GM21390 (cell line): ENCODE results near the gene C9orf152.
A peak's percentile ranks its signal among the peaks of the same experiment; 100 is the strongest.
"Not testable (repeated sequence)": the region's sequence is repeated elsewhere in the genome, so short reads cannot be mapped to it uniquely, and the experiment has no call there.

Experiments used
- ATAC-seq: cut with Tn5 transposase; IDR thresholded peaks from one replicate; pipeline ENCODE4 v1.9.1; 2021; ENCODE audit not compliant: unreplicated experiment

C9orf152 gene, protein sequence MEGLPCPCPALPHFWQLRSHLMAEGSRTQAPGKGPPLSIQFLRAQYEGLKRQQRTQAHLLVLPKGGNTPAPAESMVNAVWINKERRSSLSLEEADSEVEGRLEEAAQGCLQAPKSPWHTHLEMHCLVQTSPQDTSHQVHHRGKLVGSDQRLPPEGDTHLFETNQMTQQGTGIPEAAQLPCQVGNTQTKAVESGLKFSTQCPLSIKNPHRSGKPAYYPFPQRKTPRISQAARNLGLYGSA

DNA sequence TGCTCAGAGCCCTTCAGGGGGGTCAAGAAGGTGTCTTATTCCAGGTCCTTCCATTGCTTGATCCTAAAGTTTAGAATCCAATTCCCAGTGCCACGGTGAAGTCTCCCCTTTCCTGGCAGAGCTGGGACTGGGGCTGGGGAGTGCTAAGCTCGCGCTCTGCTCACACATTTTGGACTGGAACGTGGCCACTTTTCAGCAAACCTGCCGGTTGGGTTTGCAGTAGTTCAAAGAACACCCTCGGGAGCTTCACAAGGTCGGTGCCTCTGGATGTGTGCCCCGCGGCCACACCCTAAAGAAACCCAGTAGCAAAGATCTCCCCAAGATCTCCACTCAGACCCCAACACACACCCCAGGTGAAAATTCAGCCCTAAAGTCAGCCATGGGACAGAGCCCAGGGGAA lies at the start of gene C9orf152:
TSS of gene C9orf152 (minus strand) at position 129 of the 400 bp plus-strand sequence. CDS start 580 bp downstream, outside the sequence.
- ATAC-seq, result no peak

DNA sequence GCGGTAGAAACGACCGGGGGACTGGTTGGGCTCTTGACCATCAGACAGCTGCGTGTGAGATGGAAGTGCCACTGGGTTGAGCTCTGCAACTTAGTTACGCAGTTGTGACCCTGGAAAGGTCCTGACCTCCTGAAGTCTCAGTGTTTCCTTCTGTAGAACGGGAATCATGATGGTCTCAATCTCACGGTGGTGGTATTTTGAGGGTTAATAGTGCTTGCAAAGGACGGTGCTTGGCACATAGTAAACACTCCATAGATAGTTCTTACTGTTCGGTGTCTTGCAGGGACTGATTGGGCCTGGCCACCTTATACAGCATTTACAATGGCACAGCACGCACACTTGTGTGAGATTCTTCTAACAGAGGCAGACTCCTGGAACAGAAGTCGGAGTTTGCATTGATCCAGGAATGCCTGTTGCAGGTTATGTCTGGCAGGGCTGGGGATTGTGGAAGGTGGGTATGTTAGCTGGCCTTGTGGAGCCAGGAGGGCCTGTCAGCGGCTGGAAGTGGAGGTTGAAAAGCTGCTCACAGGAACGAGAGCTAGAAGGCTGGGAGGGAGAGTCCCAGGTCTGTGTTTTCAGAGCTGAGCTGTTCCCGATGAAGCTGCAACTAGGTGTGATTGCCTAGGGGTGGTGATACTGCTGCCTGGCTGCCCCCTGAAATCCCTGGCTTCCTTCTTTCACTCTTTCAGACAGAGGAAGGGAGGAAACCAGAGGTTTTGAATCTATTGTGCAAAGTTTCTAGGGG lies 49.3 kb upstream of the C9orf152 start:
- ATAC-seq, result peak; percentile 4

DNA sequence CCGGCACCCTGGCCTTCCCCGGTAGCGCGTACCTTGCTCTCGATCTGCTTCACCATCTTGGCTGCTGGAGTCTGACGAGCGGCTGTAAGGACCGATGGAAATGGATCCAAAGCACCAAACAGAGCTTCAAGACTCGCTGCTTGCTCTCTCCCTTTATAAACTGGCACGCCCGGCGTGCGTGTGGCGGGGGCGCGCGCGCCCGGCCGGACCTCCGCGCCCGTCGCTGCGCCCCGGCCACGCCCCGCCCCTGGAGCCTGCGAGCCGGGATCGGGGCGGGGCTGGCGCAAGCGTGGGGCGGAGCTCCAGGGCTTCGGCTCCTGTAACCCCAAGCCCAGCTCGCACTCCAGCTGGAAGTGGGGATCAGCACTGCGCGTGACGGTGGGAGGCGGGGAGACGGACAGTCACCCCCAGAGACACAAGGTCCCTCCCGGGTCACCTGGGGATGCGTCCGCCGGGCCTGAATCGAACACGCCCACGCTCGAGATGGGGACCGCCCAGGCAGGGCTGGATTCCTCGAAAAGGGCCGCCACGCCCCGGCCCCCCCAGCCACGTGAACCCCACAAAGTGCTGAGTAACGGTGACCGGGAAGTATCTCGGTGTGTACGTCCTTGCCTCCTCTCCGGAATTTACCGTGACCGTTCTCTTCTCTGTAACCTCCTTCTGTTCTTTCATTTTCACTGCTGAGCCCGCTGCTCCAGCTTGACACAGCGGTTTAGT lies 48.6 kb upstream of the C9orf152 start, which contains the start of gene TXN:
TSS of gene TXN (minus strand) at position 128 of the 717 bp plus-strand sequence. CDS start at position 56, 72 bp downstream.
- peak; percentile 72 for ATAC-seq

DNA sequence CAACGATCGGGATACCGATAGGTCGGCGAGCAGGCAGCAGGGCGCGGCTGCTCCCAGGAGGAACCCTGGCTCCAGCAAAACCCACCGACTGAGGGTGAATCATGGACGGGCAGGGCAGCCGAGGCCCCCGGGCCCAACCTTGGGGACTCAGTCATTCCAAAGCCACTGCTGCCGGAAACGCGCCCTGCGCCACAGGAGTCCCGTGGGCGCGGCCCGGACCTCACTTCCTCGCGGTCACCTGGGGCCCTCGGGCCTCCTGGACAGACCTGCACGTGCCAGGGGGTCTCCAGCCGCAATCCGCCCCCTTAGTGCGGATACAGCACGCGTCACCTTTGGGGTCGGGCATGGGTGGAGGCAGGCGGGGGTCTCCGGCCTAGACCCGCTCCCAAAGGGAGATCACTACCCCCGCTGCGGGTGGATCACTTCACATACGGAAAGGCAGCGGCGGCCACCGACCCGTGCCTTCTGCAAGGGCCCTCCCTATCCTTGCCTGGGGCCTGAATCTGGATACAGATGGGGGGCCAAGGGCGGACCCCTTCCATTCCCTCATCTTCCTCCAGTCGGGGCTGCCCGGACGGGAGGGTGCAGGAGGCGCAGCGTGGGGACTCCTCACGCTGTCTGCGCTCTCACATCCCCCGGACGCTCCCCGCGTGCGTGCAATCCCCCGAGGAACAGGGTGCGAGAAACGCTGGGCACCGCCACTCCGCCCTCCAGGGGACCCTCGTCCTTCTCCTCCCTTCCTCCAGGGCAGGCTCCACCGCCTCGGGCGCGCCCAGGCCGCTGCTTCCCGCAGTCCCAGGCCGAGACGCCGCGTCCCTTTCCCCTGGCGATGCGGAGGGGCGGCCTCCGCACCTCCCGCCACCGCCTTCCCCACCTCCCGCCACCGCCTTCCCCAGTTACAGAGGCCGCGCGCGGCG lies 47.8 kb upstream of the C9orf152 start:
- ATAC-seq, result peak; percentile 18

DNA sequence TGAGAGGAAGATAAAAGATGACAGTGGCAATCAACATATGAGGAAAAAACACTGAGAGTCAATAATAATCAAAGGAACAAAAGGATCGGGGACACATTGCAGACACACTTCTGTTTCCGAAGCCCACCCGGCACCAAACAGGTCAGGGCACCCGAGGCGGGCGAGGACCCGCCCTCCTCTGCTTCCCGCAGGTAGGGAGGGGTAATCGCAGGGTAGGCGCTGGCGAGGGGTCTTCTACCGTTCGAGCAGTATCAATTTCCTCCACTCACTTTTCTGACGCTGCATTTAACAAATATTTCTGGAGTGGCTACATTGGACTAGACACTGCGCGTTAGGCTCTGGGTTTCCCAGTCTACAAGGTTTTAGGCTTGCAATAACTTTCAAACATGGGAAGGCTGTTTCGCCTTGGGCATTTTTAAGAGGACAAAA lies 47.1 kb upstream of the C9orf152 start:
- no peak for ATAC-seq

DNA sequence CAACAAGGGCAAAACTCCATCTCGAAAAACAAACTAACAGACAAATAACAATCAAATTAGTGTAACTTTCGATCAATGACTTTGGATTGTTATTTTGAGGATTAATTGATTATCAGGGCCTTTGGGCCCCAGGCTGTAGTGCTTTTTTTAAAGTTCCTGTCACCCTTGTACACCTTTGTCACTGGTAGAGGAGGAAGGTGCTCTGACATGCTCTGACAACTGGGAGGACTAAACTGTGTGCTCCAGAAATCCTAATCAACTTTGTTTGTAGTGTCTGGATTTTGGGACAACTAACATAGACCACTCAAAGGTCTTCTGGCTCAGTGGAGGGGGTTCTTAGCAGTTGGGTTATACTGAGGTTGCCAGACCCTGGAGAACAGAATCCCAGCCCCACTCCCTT lies 46.5 kb upstream of the C9orf152 start:
- no peak for ATAC-seq

DNA sequence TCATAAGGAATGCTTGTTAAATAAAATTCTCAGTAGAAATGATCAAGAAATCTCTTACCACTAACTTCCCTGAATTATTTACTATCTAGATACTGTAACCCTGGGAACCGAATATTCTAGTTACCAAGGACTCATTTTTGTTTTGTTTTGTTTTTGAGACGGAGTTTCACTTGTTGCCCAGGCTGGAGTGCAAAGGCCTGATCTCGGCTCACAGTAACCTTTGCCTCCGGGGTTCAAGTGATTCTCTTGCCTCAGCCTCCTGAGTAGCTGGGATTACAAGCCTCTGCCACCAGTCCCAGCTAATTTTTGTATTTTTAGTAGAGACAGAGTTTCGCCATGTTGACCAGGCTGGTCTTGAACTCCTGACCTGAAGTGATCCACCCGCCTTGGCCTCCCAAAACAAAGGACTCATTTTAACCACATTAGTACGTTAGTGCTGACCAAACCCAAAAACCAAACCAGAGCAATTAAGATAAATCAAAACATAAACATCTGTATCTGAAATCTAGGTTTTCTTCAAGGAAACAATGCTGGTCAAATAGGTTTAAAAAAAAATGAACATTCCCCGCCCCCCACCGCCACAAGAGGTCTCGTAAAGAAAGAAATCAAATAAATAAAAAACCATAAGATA lies 44.7 kb upstream of the C9orf152 start:
- no peak for ATAC-seq

DNA sequence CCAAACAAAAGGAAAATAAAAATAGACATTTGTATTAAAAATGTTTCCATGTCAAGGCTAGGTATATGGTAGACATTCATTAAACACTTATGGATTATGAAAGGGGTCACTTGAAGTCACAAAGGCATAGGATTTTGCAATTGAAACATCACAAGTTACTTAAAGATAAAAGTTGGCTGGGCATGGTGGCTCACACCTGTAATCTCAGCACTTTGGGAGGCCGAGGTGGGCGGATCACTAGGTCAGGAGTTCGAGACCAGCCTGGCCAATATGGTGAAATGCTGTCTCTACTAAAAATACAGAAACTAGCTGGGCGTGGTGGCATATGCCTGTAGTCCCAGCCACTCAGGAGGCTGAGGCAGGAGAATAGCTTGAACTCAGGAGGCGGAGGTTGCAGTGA lies 43.8 kb upstream of the C9orf152 start:
- ATAC-seq, result not testable (repeated sequence)

DNA sequence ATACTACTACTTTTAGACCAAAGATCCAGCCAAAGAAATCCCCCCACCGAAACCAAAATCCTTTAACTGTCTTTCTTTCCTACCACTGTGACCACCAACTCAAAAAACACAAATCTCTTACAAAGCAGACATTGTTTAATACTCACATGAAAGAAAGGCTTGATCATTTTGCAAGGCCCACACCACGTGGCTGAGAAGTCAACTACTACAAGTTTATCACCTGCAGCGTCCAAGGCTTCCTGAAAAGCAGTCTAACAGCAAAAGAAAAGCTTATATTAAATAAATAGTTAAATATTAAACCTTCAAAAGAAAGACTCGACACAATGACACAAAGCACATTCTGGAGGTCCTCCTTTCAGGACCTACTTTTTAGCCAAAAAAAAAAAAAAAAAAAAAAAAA lies 43.3 kb upstream of the C9orf152 start:
- no peak for ATAC-seq

DNA sequence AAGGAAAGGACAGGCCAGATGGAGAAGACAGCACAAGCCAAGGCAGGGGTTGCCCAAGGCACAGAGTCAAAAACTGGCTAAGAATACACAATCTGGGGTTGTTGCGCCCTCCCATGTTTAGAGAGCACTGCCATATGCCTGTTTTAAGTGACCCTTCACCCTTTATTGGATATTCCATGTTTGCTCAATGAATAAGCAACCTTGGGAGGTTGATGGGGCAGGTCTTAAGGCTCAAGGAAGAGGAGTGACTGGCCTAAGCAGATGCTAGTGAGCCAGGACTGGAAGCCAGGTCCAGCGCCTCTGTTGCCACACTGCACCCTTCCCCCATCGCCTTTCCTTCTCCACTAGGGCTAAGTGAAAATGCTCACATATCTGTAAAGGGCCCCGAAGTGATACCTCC lies 41.6 kb upstream of the C9orf152 start:
- no peak for ATAC-seq

DNA sequence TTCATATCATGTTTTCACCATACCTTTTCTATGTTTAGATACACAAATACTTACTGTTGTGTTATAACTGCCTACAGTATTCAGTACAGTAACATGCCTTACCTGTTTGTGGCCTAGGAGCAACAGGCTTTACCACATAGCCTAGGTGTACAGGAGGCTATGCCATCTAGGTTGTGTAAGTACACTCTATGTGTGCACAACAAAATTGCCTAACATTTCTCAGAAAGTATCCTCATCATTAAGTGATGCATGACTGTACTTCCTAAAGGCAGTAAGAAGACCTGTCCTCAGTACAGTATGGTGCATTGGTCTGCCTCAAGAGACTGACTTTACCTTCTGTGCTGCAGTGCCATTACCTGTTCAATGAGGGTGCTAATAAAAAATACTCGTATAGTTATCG lies 40.4 kb upstream of the C9orf152 start:
- ATAC-seq, result no peak

DNA sequence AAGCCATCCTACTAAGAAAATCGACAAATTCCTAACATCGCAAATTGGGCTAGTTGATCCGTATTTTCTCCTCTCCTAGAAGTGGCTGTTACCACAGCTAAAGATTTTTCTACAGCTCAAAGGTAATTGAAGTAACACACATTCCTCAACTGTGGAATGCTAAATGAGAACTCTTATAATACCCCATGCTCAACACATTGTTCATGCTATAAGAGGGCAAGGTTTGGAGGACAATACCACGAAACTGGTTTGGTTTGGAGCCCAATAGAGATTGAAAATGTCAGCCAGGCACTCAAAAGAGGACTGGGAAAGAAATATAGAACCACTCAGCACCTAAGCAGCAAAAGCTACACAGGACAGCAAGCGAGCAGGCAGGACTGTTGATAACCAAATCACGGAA lies 38.3 kb upstream of the C9orf152 start:
- ATAC-seq, result no peak

DNA sequence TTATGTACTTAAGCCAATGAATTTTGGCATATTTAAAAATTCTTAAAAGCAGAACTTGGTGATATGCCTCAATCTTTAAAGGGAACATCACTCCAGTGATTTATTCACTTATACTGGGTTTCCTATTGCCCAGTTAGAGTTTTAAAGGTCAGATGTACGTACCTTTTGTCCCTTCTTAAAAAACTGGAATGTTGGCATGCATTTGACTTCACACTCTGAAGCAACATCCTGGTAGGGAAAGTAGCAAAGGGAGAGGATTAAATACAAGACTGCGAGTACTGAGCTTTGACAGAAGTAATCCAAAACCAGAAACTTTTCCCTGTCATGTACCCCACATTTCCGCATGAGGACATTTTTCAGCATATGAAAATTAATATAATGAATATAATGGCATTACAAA lies 36.7 kb upstream of the C9orf152 start:
- no peak for ATAC-seq

DNA sequence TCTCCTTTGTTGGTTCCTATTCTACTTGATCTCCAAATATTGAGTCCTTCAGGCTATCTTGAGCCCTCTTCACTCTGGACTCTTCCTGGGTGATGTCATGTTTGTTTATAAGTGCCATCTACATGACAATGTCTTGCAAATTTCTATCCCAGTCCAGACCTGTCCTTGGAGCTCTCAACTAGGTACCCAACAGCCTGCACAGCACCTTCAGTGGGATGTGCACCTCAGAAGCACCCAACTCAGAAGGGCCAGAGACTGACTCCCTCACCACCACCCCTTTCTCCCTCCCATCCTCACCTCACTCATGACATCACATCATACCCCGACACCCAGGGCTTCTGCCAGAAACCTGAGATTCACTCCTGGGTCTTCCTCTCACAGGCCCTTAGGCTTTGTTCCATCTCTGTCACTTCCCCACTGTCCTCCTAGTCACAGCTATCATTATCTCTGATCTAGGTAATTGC lies 33.9 kb upstream of the C9orf152 start:
- ATAC-seq, result no peak

DNA sequence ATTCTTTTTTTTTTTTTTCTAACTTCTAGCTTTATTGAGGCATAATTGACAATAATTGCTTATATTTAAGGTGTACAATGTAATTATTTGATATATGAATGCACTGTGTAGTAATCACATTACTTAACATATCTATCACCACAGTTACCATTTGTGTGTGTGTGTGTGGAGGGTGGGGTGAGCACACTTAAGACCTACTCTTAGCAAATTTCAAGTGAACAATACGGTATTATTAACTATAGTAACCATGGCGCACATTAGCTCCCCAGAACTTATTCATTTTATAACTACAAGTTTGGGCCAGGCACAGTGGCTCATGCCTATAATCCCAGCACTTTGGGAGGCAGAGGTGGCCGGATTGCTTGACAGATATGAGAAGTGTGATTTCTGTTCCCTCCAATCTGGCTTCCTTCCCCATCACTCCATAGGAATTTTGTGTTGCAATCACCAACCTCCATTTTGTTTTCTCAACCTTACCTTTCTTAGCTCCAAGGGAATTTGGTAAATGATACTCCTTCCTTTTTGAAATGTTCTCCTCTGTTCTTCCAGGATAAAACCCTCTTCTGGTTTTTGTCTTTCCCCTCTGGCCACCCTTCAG lies 33.4 kb upstream of the C9orf152 start:
- no peak for ATAC-seq

DNA sequence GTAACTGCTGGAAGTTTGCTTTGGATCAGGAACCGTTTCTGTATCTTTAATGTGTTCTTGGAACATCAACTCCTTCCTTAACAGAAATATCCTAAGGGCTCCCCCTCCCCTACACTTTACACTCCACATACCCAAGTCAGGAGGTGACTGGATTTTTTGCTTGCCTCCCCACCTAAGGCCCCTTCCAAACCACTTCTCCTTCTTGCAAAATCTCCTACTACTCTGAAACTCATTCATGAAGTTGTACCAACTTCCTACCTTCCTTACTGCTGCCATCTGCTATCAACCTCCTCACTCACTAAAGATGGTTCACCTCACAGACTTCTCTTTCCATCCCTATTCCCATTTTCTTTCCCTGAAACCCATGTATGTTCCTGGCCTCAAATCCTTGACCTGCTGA lies 32.2 kb upstream of the C9orf152 start:
- ATAC-seq, result no peak

DNA sequence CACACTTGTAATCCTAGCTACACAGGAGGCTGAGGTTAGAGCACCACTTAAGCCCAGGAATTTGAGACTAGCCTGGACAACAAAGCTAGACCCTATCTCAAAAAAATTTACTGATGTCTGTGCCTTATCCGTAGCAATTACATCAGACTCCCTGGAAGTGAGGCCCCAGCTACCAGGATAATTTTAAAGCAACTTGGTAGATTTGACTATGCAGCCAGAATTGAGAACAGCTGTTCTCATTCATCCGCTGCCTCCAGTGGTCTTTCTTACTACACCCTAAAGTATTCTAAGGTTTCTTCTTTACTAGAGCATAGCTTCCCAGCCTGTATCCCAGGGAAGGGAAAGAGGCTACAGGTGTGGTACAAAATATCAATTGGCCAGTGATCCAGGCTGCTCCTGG lies 20.4 kb upstream of the C9orf152 start:
- no peak for ATAC-seq

DNA sequence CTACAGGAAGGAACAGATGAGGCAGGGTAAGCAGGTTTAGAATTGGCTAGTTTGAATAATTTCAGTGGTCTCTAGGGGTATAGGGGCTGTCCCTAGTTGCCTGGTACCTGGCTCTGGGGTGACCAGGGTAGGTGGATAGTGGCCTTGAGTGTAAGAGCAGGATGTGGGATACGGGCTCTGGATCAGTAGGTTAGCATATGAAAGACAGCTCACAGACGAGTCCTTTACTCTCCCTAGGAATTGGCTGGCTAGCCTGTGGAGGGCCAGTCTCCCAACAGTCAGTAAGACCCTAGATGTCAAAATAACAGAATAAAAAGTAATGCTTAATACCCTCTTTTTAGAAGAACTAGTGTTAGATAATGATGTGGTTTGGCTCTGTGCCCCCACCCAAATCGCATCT lies 16.6 kb upstream of the C9orf152 start:
- ATAC-seq, result no peak

DNA sequence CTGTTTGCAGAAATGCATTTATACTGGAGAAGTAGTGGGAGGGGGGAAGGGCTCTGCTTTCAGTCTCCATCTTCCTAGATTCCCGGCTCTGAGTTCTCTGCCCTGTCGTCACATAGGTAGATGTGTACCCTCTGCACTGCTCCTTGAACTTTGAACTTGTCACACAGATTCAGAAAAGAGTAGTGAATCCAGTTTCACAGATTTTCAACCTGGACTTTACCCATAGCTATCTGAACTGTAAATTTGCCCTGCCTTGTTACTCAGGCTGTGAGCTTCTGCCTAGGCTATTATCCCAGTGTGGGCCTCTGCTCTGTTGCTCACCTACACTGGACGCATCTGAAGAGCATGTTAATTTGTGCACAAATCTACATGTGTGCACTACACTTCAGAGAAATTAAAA lies 12.8 kb upstream of the C9orf152 start:
- ATAC-seq, result no peak

DNA sequence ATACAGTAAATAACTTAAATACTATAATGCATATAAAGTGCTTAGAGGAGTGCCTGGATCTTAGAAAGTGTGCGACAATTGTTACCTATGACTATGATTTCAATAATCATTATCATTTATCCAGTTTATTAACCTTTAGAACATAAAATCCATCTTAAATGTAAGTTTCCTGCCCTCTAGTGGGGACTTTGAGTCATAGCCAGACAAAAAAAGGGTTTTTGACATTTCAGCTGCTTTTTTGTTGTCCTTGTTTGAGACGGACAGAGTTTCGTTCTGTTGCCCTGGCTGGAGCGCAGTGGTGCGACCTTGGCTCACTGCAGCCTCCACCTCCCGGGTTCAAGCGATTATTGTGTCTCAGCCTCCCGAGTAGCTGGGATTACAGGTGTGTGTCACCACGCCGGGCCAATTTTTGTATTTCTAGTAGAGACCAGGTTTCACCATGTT lies 9.7 kb upstream of the C9orf152 start:
- no peak for ATAC-seq
